Measurements from ENCODE around the gene PLEKHG7. TPM values are rescaled to one million over a fixed set of nuclear protein-coding genes. Genes with fewer than 3 reads are reported as not detected.

PLEKHG7 gene
- total RNA-seq, 1 donor from 2014 or later, result not detected

DNA sequence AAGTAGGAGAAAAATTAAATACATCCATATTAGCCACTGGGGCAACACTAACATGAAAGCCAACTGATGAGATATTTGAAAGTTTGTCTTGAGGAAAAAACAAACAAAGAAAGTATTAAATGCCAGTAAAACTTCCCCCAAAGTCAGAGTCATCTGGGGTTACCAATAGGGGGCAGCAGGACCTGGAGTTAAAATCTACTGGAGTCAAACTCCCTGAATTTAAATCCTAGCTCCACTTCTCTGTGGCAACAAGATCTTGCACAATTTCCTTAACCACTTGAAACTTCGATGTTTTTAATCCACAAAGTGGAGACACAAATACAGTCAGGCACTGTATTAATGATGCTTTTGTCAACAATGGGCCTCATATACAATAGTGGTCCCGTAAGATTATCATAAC is 14.4 kb downstream of the PLEKHG7 start:
- Histone ChIP-seq H3K4me3 (ENCODE audit: low read depth, low read length) (no peak overlapping the region), H3K36me3 (ENCODE audit: control insufficient read depth, insufficient read depth, low read length) (no peaks in the 10 kb centered on the region), H3K27me3 (ENCODE audit: control insufficient read depth, insufficient read depth, low read length) (no peaks in the 10 kb centered on the region)
- peak; percentile 20 for DNase-seq (ENCODE audit: low read depth)
- FAIRE-seq, result no peak
- TF ChIP-seq, protein P1, sequence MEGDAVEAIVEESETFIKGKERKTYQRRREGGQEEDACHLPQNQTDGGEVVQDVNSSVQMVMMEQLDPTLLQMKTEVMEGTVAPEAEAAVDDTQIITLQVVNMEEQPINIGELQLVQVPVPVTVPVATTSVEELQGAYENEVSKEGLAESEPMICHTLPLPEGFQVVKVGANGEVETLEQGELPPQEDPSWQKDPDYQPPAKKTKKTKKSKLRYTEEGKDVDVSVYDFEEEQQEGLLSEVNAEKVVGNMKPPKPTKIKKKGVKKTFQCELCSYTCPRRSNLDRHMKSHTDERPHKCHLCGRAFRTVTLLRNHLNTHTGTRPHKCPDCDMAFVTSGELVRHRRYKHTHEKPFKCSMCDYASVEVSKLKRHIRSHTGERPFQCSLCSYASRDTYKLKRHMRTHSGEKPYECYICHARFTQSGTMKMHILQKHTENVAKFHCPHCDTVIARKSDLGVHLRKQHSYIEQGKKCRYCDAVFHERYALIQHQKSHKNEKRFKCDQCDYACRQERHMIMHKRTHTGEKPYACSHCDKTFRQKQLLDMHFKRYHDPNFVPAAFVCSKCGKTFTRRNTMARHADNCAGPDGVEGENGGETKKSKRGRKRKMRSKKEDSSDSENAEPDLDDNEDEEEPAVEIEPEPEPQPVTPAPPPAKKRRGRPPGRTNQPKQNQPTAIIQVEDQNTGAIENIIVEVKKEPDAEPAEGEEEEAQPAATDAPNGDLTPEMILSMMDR (IDR thresholded peaks at IDR 0.05; ENCODE audit: insufficient read depth, low read length, severe bottlenecking), result peak; percentile 14

DNA sequence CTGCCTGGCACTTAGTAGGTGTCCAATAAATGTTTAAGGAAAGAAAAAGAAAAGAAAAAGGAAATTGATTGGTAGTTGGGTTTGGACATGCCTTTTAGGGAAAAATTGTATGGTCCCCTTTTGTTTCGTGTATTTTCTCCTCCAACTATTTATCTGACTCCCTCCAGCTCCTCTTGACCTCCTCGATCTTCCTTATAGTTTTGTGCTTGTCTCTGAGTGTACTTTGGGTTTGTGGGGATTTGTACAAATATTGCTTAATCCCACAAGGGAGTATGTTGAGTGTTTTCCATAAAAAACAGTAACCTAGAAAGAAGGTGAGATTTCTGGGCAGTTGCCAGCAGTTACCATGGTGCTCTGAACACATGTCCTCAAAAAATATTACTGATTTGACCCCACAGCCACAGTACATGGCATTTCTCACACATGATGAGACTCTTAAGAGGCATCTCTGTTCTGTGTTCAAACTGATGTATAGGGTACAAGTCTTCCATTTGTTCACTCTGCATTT is 15.7 kb downstream of the PLEKHG7 start:
- no peak for FAIRE-seq
- no peaks in the 10 kb centered on the region for H3K36me3 ChIP-seq (ENCODE audit: control insufficient read depth, insufficient read depth, low read length)
- H3K4me3 ChIP-seq (ENCODE audit: low read depth, low read length), result no peak overlapping the region
- H3K27me3 ChIP-seq (ENCODE audit: control insufficient read depth, insufficient read depth, low read length), result no peaks in the 10 kb centered on the region
- TF ChIP-seq, protein P1 (IDR thresholded peaks at IDR 0.05; ENCODE audit: insufficient read depth, low read length, severe bottlenecking), result no peak
- DNase-seq (ENCODE audit: low read depth), result no peak

DNA sequence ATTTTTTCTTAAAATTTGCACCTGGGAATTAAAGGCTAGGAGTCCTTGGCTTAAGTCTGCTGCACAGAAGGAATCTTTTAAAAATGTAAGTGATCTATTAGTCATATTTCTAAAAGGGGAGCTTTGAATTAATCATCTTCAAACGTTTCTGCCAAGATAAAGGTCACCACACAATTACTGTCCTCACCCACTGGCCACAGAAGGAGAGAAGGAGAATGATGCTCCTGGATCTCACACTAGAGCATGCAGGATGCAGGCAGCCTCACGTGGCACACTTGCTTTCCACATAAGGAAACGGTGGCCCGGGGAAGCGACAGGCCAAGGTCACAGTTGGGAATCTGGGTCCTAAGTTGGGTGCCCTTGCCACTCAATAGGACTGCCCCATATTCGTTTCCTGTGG is 16.9 kb downstream of the PLEKHG7 start:
- H3K27me3 ChIP-seq (ENCODE audit: control insufficient read depth, insufficient read depth, low read length), result no peaks in the 10 kb centered on the region
- TF ChIP-seq, protein P1 (IDR thresholded peaks at IDR 0.05; ENCODE audit: insufficient read depth, low read length, severe bottlenecking), result no peak
- DNase-seq (ENCODE audit: low read depth) (no peak), FAIRE-seq (no peak)
- no peak overlapping the region for H3K4me3 ChIP-seq (ENCODE audit: low read depth, low read length)
- H3K36me3 ChIP-seq (ENCODE audit: control insufficient read depth, insufficient read depth, low read length), result no peaks in the 10 kb centered on the region

DNA sequence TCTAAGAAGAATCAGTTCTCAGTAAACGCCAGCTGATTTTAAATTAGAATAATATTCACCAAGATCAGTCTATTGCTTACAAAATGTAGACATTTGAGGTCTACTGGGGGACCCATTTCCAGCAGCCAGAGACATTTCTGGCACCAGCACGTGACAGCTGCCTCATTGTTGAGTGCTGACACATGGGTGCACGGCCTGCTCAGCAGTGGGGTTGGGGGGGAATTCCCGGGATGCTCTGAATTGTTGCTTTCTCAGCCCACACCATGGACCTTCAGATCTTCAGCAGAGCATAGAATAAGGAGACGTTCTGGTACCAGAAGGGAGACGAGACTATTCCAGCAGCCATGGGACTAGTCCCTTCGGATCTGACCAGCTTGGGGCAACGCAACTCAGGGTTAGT is 18.3 kb downstream of the PLEKHG7 start:
- Histone ChIP-seq H3K27me3 (ENCODE audit: control insufficient read depth, insufficient read depth, low read length) (no peaks in the 10 kb centered on the region), H3K36me3 (ENCODE audit: control insufficient read depth, insufficient read depth, low read length) (no peaks in the 10 kb centered on the region), H3K4me3 (ENCODE audit: low read depth, low read length) (no peak overlapping the region)
- DNase-seq (ENCODE audit: low read depth), result no peak
- TF ChIP-seq, protein P1 (IDR thresholded peaks at IDR 0.05; ENCODE audit: insufficient read depth, low read length, severe bottlenecking), result no peak
- no peak for FAIRE-seq

DNA sequence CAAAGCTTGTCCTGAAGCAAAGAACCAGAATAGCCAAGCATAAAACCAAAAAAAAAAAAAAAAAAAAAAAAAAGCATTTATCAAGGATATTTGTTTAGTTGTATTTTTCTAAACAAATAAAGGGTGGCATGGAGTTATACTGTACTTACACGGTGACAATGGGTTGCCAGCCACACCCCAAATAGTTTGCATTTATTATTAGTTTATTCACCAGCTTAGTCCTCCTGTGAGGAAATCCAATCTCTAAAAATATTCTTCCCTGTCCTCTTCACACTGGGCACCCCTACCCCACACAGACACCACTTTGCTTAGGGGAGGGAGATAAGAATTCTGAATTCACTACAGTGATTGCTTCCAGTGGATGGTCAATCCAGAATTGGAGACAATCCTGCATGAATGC is 18.9 kb downstream of the PLEKHG7 start:
- TF ChIP-seq, protein P1 (IDR thresholded peaks at IDR 0.05; ENCODE audit: insufficient read depth, low read length, severe bottlenecking), result no peak
- no peak overlapping the region for H3K4me3 ChIP-seq (ENCODE audit: low read depth, low read length)
- DNase-seq (ENCODE audit: low read depth) (no peak), FAIRE-seq (no peak)
- H3K27me3 ChIP-seq (ENCODE audit: control insufficient read depth, insufficient read depth, low read length), result no peaks in the 10 kb centered on the region
- H3K36me3 ChIP-seq (ENCODE audit: control insufficient read depth, insufficient read depth, low read length), result no peaks in the 10 kb centered on the region

DNA sequence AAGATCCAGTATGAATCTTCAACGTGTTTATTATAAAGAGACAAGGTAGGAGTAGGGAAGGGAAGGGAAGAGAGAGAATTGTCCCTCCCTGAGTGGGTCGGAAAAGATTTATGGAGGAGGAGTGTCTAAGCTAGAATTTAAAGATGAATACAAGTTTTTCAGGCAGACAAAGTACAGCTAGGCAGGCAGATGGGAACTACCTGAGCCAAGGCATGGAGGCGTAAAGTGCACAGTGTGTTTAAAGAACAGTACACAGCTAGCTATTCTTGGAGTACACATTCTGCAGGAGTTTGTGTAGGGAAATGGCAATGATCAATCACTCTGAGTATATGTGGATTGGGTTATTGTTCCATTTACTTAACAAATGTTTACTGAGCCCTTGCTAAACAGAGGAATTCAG is 20.1 kb downstream of the PLEKHG7 start:
- Histone ChIP-seq H3K27me3 (ENCODE audit: control insufficient read depth, insufficient read depth, low read length) (no peaks in the 10 kb centered on the region), H3K36me3 (ENCODE audit: control insufficient read depth, insufficient read depth, low read length) (no peaks in the 10 kb centered on the region), H3K4me3 (ENCODE audit: low read depth, low read length) (no peak overlapping the region)
- DNase-seq (ENCODE audit: low read depth) (no peak), FAIRE-seq (no peak)
- TF ChIP-seq, protein P1 (IDR thresholded peaks at IDR 0.05; ENCODE audit: insufficient read depth, low read length, severe bottlenecking), result no peak
